Mammary epithelial cell (primary cell): ENCODE results near the gene CEP112.

Experiments used
- CTCF ChIP-seq, 2 donors: IDR thresholded peaks in 1 of 2; conservative IDR thresholded peaks in 1 of 2; 2 replicates each; pipeline ENCODE4 v1.5.1; 2011 to 2012; ENCODE audit warnings: inconsistent platforms in 2 of 2, low read length in 2 of 2, mild to moderate bottlenecking in 2 of 2, control low read depth in 1 of 2, low read depth in 1 of 2; ENCODE audit not compliant: insufficient read depth in 1 of 2; ENCODE audit errors: extremely low read depth in 1 of 2
- EZH2 ChIP-seq: IDR thresholded peaks from 2 replicates; pipeline ENCODE4 v1.6.1; 2012; ENCODE audit warnings: low read length, inconsistent platforms, borderline replicate concordance

- TF ChIP-seq CTCF (conservative IDR thresholded peaks at IDR 0.05 in 1 of 2, IDR thresholded peaks at IDR 0.05 in 1 of 2; ENCODE audit: extremely low read depth in 1 of 2, insufficient read depth in 1 of 2, low read depth in 1 of 2, low read length in 2 of 2) = no peak
- TF ChIP-seq EZH2 = no peak
These were observed 19.3 kb upstream of the CEP112 start for GRCh38 chr17:66211047-66211810.
